GM10847 (cell line): ENCODE data around the gene SLC28A1.

Source experiments
- POLR2A ChIP-seq: IDR thresholded peaks from 2 replicates; pipeline ENCODE4 v1.6.1; 2011; ENCODE audit not compliant: insufficient read length; ENCODE audit errors: extremely low read depth

The SLC28A1 gene

GRCh38 chr15:84890670-84891162 is 6.3 kb downstream of the SLC28A1 start:
- TF ChIP-seq POLR2A = no peak

DNA sequence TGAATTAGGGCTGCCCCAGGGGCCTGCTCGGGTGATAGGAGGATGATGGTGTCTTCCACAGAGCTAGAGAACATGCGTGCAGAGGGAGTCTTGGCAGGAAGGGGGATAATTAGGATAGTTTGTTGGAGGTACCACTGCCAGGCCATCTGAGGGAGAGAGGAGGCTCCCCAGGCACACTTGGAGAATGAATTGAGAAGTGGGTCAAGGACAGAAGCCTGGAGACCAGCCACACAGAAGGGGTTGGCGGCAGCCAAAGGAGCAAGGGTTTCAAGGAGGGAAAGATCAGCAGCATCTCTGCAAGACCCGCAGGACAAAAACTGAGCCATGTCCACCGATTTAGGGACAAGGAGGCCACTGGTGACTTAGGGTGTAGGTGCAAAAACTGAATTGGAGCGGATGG is 6.9 kb downstream of the SLC28A1 start:
- TF ChIP-seq POLR2A = no peak

DNA sequence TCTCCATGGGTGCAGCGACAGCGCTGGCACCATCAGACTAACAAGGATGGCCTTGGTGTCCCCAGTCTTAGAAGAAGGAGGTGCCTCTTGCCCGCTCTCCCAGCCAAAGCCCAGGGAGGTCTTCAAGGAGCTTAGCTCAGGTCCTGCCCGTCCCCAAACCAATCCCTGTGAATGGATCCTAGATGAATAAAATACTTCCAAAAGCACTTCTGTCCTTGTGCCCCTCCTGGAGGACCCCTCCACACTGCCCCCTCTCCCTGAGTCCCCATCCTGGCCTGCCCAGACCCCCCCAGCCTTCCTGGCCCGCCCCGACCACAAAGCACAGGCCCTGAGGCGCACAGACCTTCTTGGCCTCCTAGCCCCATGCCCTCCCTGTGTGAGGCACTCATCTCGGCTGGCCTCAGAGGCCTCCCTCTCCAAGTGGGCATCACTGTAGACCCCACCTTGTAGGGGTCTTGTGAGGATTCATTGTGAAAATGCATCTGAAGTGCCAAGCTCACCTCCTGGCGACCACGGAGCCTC is 8.4 kb downstream of the SLC28A1 start:
- TF ChIP-seq POLR2A = no peak

DNA sequence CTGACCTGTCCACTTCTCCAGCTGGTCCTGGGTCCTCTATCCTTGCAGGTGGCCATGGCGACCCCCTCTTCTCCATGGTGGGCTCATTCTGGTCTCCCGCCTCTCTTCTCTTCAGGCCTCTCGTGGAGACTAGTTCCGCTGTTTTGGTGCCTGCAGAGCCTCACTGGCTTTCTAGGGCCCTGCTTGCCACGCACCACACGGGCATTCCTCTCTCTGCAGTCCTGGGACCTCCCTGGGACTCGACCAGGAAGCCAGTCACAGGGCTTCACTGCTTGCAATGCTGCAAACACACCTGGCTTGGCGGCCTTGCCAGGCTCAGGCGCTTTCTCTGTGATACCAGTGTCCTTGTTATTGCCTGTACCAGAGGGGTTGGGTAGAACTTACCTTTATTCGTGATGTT is 9.1 kb downstream of the SLC28A1 start:
- no peak for TF ChIP-seq POLR2A

DNA sequence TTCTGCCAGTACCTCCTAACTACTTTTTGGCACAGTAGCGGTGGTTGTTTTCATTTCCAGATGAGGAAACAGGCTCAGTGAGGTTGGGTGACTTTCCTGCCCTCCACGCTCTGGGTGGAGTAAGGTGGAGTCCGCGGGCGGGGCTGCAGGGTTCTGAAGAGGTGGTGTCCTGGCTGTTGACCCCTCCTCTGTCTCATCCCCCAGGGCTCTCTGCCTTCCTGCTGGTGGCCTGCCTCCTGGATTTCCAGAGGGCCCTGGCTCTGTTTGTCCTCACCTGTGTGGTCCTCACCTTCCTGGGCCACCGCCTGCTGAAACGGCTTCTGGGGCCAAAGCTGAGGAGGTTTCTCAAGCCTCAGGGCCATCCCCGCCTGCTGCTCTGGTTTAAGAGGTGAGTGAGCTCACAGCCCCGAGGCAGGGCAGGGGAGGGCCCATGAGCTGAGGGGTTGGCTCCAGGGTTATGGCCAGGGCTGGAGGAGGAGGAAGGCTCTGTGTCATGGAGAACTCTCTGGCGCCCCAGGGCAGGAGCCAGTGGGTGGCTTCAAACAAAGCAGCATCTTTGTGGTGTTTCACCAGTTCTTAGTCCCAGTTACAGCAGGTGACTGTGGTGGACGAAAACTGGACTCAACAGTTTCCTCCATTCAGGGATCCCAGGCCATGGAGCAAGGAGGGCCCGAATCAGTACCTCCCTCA is 10.4 kb downstream of the SLC28A1 start:
- TF ChIP-seq POLR2A = no peak

- TF ChIP-seq POLR2A = no peak
Measured at GRCh38 chr15:84898761-84899160, 14.3 kb downstream of the SLC28A1 start.

GRCh38 chr15:84899750-84900149 is 15.3 kb downstream of the SLC28A1 start:
- no peak for TF ChIP-seq POLR2A

DNA sequence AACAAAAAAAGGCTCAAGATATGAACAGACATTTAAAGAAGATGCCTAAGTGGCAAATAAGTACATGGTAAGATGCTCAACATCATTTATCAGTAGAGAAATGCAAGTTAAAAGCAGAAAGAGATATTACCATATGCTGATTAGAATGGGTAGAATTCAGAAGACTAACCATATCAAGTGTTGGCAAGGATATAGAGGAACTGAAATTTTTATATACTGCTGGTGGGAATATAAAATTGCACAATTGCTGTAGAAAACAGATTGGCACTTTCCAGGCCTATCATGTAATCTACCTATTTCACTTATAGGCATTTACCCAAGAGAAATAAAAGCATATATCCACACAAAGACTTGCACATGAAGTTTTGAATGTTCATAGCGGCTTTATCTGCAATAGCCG is 17.1 kb downstream of the SLC28A1 start:
- TF ChIP-seq POLR2A = no peak

- TF ChIP-seq POLR2A = no peak
Measured at GRCh38 chr15:84903751-84904150, 19.3 kb downstream of the SLC28A1 start.

DNA sequence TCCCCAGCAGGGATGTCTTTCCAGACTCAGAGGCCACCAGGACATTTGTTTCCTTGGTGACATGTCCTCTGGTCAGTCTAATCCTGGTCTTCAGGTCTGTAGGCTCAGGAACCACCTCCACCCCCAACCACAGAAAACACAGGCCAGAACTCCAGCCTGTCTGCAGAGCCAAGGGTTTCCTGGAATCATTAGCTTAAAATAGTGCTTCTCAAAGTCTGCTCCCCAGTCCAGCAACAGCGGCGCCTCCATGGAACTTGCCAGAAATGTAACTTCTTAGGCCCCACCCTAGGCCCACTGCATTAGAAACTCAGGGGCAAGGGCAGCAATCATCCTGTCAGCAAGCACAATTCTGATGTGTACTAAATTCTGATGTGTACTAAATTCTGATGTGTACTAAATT is 20.0 kb downstream of the SLC28A1 start:
- TF ChIP-seq POLR2A = no peak

- TF ChIP-seq POLR2A = no peak
Measured at GRCh38 chr15:84905016-84905916, 20.8 kb downstream of the SLC28A1 start.

DNA sequence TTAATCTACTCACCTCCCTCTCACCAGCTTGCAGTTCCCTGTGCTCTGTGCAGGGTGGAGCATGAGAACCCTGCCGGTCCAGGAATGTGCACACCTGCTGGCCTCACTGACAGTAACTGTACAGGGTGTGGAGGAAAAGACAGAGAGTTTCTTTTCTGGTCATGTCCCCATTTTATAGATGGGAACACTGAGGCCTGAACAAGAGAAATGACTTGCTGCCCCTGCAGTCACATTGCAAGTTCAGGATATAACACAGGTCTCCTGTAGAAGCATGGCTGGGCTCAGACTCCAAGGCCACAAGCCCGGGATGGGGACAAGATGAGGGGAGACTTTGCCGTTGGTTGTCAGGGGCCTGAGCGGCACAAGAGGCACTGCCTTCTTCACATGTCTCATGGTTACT is 23.3 kb downstream of the SLC28A1 start:
- TF ChIP-seq POLR2A = no peak

DNA sequence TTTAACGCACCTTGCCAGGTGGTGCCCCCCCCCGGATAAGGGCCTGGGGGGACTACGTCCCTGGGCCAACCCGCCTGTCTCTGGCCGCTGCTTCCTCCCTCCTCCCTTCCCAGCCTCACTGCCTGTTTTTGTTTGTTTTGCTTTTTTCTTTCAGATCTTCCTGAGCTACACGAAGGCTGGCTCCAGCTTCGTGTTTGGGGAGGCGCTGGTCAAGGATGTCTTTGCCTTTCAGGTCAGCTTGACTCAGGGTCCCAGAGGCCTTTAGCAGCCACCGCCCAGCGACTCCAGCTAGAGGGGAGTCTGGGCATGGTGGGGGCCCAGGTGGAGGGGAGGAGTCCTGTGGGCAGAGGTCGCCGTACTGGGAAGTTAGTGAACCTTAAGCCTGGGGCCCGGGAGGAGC is 24.1 kb downstream of the SLC28A1 start:
- TF ChIP-seq POLR2A = no peak

DNA sequence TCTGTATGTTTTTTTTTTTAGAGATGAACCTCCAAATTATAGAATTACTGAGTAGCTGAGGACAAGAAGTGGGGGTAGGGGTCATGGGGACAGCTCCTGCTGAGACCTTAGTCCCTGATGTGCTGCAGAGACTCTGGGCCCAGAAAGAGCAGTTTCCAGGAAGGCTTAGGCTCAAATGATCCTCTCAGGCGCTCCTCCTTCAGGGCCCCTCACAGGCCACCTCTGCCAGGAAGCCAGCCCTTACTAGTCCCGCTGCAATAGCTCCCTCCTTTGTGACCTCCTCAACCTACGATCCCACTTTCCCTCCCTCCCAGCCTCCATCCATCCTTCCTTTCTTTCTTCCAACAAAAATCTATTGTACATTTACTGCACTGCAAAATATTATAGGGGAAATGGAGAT is 24.6 kb downstream of the SLC28A1 start:
- TF ChIP-seq POLR2A = no peak

DNA sequence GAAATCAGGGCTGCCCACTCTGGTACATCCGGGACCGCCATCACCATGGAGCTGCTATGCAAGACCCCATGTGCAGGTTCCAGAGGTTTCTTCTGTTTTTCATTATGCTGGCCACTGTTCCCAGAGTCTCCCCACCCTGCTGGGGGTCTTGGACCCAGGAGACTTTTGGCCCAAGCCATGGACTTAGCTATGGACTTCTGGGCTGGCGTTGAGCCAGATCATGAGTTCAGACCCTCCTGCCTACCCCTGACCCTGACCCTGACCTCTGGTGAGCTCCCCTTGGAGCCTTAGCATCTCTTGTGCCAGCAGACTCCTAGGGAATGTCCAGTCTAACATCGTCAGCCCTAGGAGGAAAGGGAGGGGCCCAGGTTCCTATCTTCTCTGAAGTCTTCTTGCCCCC is 25.3 kb downstream of the SLC28A1 start:
- no peak for TF ChIP-seq POLR2A
